HepG2 (cell line): ENCODE data around the gene PLEKHG2. TPM values are rescaled to one million over a fixed set of nuclear protein-coding genes. Genes with fewer than 3 reads are reported as not detected.
A peak's percentile ranks its signal among the peaks of the same experiment; 100 is the strongest.

ENCODE experiments used
- AGO1 ChIP-seq: fragments of 200-400 bp; formaldehyde crosslinking; IDR thresholded peaks from 2 replicates; pipeline ENCODE4 v1.6.1; 2017; ENCODE audit warnings: mild to moderate bottlenecking, low read depth, low read length, moderate library complexity; ENCODE audit not compliant: poor library complexity, severe bottlenecking
- ATF4 ChIP-seq, 2 experiments: fragments of 450-650 bp in 1 of 2; sonication (generic) in 1 of 2; formaldehyde crosslinking; IDR thresholded peaks; 2 replicates each; pipeline versions ENCODE4 v1.5.0 to v1.8.0; 2020 to 2022; ENCODE audit warnings: mild to moderate bottlenecking in 1 of 2, missing genetic modification reagents in 1 of 2
- HOXA3 ChIP-seq: sonication (generic); formaldehyde crosslinking; IDR thresholded peaks from 2 replicates; pipeline ENCODE4 v1.5.0; 2020; ENCODE audit warnings: missing genetic modification reagents
- MED1 ChIP-seq: sonication (generic); formaldehyde crosslinking; IDR thresholded peaks from 2 replicates; pipeline ENCODE4 v1.4.0; 2020; ENCODE audit warnings: missing genetic modification reagents
- MTA1 ChIP-seq: sonication (generic); formaldehyde crosslinking; IDR thresholded peaks from 2 replicates; pipeline ENCODE4 v1.4.0; 2020; ENCODE audit warnings: missing genetic modification reagents, mild to moderate bottlenecking, borderline replicate concordance
- MTF2 ChIP-seq: sonication (generic); formaldehyde crosslinking; IDR thresholded peaks from 2 replicates; pipeline ENCODE4 v1.5.0; 2020; ENCODE audit warnings: missing genetic modification reagents, borderline replicate concordance
- TFE3 ChIP-seq: IDR thresholded peaks from 2 replicates; pipeline ENCODE4 v1.6.1; 2016
- TSC22D2 ChIP-seq: sonication (generic); formaldehyde crosslinking; IDR thresholded peaks from 2 replicates; pipeline ENCODE4 v1.5.1; 2020; ENCODE audit warnings: missing genetic modification reagents, mild to moderate bottlenecking, borderline replicate concordance
- ZBTB34 ChIP-seq: sonication (generic); formaldehyde crosslinking; IDR thresholded peaks from 2 replicates; pipeline ENCODE4 v1.8.0; 2022; ENCODE audit warnings: mild to moderate bottlenecking, missing genetic modification reagents
- ZBTB40 ChIP-seq, 2 experiments: fragments of 450-650 bp in 1 of 2; sonication (generic) in 1 of 2; formaldehyde crosslinking in 1 of 2; IDR thresholded peaks; 2 replicates each; pipeline versions ENCODE4 v1.6.1 to v1.8.0; 2016 to 2022; ENCODE audit warnings: antibody characterized with exemption in 1 of 2, mild to moderate bottlenecking in 1 of 2, missing genetic modification reagents in 1 of 2
- ZNF264 ChIP-seq: sonication (generic); formaldehyde crosslinking; IDR thresholded peaks from 2 replicates; pipeline ENCODE4 v1.4.0; 2020; ENCODE audit warnings: missing genetic modification reagents
- ZNF329 ChIP-seq: sonication (generic); formaldehyde crosslinking; IDR thresholded peaks from 2 replicates; pipeline ENCODE4 v1.9.0; 2021; ENCODE audit warnings: low read depth, mild to moderate bottlenecking, missing genetic modification reagents
- ZNF746 ChIP-seq: sonication (generic); formaldehyde crosslinking; IDR thresholded peaks from 2 replicates; pipeline ENCODE4 v1.8.0; 2022; ENCODE audit warnings: mild to moderate bottlenecking, missing genetic modification reagents
- ZSCAN9 ChIP-seq: IDR thresholded peaks from 2 replicates; pipeline ENCODE4 v1.6.1; 2016; ENCODE audit warnings: borderline replicate concordance
- polyA plus RNA-seq, 8 experiments: library from polyadenylated mRNA; depleted of rRNA in 3 of 8; stranded (reverse) in 7 of 8; unstranded in 1 of 8; fragments of >200 nt; fragmentation: Illumina TruSeq in 4 of 8; extraction: Trizol in 4 of 8; gene quantifications; 2 replicates each; pipeline versions ENCODE4 v1.2.1 to v1.2.3, GENCODE V29; 2011 to 2016; ENCODE audit warnings: low read depth in 4 of 8, missing spikeins in 1 of 8, mixed read lengths in 1 of 8; ENCODE audit not compliant: insufficient read depth in 1 of 8
- total RNA-seq, 5 experiments: library from RNA; depleted of rRNA; stranded (reverse); fragments of >200 nt; fragmentation: Illumina TruSeq; extraction: Trizol; gene quantifications; 2 replicates each; pipeline ENCODE4 v1.2.3, GENCODE V29; 2016; ENCODE audit warnings: low read depth in 1 of 5

PLEKHG2 gene
- total and polyA plus RNA-seq, 2 of the 13 experiments (the other 11 are each of a cell fraction or from before 2014, with no cell fraction given), result 3.6 to 6.8 TPM

GRCh38 chr19:39412100-39412866 is at the start of gene PLEKHG2 (continued):
- TF ChIP-seq ZBTB40 (IDR thresholded peaks at IDR 0.05) (0 out of 2 replicates have a peak, but pooled peaks have one; percentile 12), ZBTB40 (CRISPR knock-in tag; IDR thresholded peaks at IDR 0.05) (no peak), ATF4 (CRISPR knock-in tag; IDR thresholded peaks at IDR 0.05) (peak in 1 of 2 experiments; percentile 51; a peak in 1 of 4 replicates), ZBTB34 (CRISPR knock-in tag) (no peak), MED1 (CRISPR knock-in tag) (peak; percentile 56), TFE3 (CRISPR knock-in tag) (peak; percentile 91), AGO1 (no peak), MTF2 (CRISPR knock-in tag) (no peak), ZSCAN9 (no peak; the same call in 1 of the 2 replicates), HOXA3 (CRISPR knock-in tag) (peak; percentile 59), ZNF746 (peak; percentile 21), TSC22D2 (CRISPR knock-in tag) (peak; percentile 35; the same call in 1 of the 2 replicates), ZNF329 (no peak), ZNF264 (CRISPR knock-in tag) (0 out of 2 replicates have a peak, but pooled peaks have one; percentile 63), MTA1 (CRISPR knock-in tag) (no peak; the same call in 1 of the 2 replicates)
